Epithelial cell of proximal tubule (primary cell): ENCODE data around the gene ARHGAP25. TPM values are rescaled to one million over a fixed set of nuclear protein-coding genes. Genes with fewer than 3 reads are reported as not detected.

Source experiments
- DNase-seq: peaks from one replicate; pipeline ENCODE4 v3.0.0-alpha.2; 2011; ENCODE audit warnings: low read depth
- H3K4me3 ChIP-seq: 2 replicates; pipeline ENCODE4 v1.5.1; 2011; ENCODE audit warnings: low read depth, mild to moderate bottlenecking, low read length
- total RNA-seq: library from RNA; depleted of rRNA; stranded (reverse); fragments of >200 nt; gene quantifications from 2 replicates; pipeline ENCODE4 v1.2.3, GENCODE V29; 2015
- TF ChIP-seq, protein P1 (sequence below): conservative IDR thresholded peaks from 2 replicates; pipeline ENCODE4 v1.5.1; 2012; ENCODE audit warnings: low read depth, mild to moderate bottlenecking, low read length

ARHGAP25 gene
- total RNA-seq, 1 donor from 2014 or later: not detected

DNA sequence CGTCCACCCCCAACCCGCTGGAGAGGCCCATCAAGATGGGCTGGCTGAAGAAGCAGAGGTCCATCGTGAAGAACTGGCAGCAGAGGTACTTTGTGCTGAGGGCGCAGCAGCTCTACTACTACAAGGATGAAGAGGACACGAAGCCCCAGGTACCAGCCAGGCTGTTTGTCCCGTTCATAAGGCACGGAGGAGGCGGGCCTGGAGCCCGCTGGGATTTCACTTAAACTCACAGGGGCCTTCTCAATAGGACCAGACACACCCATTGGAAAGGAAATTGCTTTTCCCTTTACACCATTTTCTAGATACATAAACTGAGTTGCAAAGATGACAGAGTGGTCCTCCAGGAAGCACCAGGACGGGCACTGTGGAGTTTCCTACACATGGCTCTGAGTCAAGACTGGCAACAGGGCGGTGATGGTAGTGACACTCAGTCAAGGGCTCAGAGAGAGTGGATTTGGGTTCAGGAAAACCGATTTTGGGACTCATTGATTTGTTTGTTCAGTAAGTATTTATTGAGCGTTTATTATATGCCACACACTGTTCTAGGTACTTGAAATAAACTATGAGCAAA, 40.7 kb downstream of the ARHGAP25 start:
- DNase-seq: no peak
- no peak overlapping the region for H3K4me3 ChIP-seq
- TF ChIP-seq, protein P1, sequence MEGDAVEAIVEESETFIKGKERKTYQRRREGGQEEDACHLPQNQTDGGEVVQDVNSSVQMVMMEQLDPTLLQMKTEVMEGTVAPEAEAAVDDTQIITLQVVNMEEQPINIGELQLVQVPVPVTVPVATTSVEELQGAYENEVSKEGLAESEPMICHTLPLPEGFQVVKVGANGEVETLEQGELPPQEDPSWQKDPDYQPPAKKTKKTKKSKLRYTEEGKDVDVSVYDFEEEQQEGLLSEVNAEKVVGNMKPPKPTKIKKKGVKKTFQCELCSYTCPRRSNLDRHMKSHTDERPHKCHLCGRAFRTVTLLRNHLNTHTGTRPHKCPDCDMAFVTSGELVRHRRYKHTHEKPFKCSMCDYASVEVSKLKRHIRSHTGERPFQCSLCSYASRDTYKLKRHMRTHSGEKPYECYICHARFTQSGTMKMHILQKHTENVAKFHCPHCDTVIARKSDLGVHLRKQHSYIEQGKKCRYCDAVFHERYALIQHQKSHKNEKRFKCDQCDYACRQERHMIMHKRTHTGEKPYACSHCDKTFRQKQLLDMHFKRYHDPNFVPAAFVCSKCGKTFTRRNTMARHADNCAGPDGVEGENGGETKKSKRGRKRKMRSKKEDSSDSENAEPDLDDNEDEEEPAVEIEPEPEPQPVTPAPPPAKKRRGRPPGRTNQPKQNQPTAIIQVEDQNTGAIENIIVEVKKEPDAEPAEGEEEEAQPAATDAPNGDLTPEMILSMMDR: no peak

DNA sequence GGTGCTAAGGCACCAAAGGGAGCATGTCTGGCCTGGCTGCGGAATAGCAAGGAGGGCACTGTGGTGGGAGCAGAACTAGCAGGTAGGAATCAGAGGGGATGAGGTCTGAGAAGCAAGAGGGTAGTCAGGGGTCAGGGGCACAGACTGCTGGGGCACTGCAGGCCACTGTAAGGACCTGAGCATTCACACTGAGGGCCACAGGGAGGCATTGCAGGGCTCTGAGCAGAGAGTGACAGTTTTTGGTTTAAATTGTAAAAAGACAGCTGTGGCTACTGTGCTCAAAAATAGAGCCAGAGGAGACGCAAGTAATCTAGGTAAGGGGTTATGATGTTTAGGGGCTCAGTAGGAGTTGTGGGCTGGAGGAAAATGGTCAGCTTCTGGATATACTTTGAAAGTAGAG, 41.5 kb downstream of the ARHGAP25 start:
- TF ChIP-seq, protein P1: peak; percentile 32
- no peak overlapping the region for H3K4me3 ChIP-seq
- DNase-seq: no peak

DNA sequence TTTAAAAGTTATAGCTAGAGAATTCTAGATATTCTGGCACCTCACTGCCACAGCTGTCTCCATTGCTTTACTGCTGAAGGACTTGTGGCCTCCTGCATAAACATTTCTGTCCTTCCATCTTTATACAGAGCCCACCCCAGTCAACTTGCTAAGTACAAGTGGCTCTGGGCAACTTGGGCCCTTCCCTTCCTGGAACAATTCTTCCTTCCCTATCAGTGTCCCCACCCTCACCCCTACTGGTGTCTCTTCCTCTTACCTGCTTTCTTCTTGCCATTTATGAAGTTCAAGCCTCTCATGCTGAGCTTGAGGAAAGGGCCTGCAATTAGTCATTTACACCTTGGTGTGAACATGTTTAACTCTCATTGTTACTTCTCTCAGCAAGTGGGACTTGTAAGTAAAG, 45.0 kb downstream of the ARHGAP25 start:
- H3K4me3 ChIP-seq: no peak overlapping the region
- TF ChIP-seq, protein P1: no peak

DNA sequence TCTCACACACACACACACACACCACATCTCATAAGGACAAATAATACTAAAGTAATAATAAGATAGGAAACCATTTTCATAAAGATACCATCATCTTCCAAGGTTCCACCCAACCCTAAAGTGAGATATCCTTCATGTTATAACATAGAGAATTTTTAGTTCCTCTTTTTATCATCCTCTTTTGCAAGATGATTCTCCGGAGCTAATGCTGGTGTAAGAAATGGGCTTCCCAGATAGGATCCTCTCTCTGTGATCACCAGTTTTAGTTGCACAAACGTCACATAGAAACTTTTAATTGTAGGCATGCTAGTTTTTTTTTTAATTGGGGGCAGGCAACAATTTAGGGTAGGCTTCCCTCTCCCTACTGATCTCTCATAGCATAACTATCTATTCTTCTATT, 49.6 kb downstream of the ARHGAP25 start:
- TF ChIP-seq, protein P1: no peak
- no peak overlapping the region for H3K4me3 ChIP-seq
- DNase-seq: no peak

More for the DNA sequence above, 45.0 kb downstream of the ARHGAP25 start:
- DNase-seq: no peak

DNA sequence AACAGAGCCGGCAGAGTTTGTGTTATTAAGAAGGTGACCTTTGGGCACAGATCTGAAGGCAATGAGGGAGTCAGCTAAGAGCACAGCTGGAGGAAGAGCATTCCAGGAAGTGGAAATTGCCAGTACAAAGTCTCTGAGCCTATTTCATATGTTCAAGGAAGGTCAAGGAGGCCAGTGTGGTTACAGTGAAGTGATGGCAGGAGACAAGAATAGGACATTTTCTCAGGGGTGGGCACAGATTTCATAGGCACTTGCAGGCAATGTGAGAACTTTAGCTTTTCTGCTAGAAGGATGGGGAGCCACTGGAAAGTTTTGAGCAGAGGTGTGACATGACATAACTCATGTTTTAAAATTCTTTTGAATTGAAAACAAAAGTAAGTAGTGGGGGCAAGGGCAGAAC, 50.3 kb downstream of the ARHGAP25 start:
- H3K4me3 ChIP-seq: no peak overlapping the region
- DNase-seq: no peak
- TF ChIP-seq, protein P1: no peak

DNA sequence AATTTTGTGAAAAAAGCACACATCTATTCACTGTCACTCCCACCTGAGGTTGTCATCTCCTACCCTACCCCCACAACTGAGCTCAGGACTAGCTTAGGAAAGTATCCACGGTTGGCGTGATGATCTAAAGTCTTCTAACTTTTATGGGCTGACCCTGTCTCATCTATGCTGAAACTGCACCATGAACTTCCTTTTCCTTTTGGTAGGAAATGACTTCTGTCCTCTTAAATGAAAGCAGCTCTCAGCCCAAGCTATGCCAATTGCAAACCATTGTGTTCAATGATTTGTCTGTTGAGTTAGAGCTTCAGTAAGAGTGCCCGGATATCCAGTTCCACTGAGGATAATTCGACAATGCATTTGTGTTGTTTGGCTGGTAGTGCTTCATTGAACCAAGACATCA, 52.7 kb downstream of the ARHGAP25 start:
- H3K4me3 ChIP-seq: no peak overlapping the region
- no peak for DNase-seq

DNA sequence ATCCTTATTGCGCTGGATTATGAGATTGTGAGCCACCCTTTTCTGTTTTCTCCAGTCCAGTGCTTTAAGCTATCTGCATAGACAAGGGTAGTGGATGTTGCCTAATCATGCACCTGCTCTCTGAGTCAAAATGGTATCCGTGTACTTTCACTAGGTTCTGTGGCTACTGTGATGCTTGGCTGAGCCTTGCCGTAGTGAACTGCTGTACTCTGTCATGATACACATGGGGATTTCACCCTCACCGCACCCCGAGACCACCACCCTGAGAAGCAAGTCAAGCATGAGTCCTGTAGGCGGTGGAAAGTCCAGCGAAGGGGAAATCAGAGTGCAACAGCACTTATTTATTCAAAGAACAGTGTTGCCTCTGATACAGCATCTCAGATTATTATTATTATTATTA, 55.0 kb downstream of the ARHGAP25 start:
- no peak overlapping the region for H3K4me3 ChIP-seq
- no peak for DNase-seq
- TF ChIP-seq, protein P1: no peak

More for the DNA sequence above, 52.7 kb downstream of the ARHGAP25 start:
- TF ChIP-seq, protein P1: no peak
